Glomerular visceral epithelial cell (primary cell): ENCODE results near the gene ESRRB.
"Not testable (repeated sequence)": the region's sequence is repeated elsewhere in the genome, so short reads cannot be mapped to it uniquely, and the experiment has no call there.

Experiments
- DNase-seq: peaks from one replicate; pipeline ENCODE4 v3.0.0-alpha.2; 2016; ENCODE audit errors: extremely low spot score

Gene ESRRB

GRCh38 chr14:76497550-76498462 lies 121.9 kb downstream of the ESRRB start:
- no peak for DNase-seq

GRCh38 chr14:76498463-76498935 lies 122.6 kb downstream of the ESRRB start:
- DNase-seq: no peak

GRCh38 chr14:76498976-76499375 lies 123.0 kb downstream of the ESRRB start:
- no peak for DNase-seq

GRCh38 chr14:76499399-76499798 lies 123.5 kb downstream of the ESRRB start:
- no peak for DNase-seq

GRCh38 chr14:76500011-76500410 lies 124.1 kb downstream of the ESRRB start:
- peak; percentile 2 for DNase-seq

- no peak for DNase-seq
Observed at GRCh38 chr14:76500480-76500879, 124.5 kb downstream of the ESRRB start.

- DNase-seq: no peak
Observed at GRCh38 chr14:76501156-76501720, 125.3 kb downstream of the ESRRB start.

- DNase-seq: no peak
Observed at GRCh38 chr14:76502219-76502618, 126.3 kb downstream of the ESRRB start.

- DNase-seq: no peak
Observed at GRCh38 chr14:76502638-76503037, 126.7 kb downstream of the ESRRB start.

GRCh38 chr14:76509311-76509710 lies 133.4 kb downstream of the ESRRB start:
- no peak for DNase-seq

- DNase-seq: no peak
Observed at GRCh38 chr14:76510181-76510580, 134.2 kb downstream of the ESRRB start.

- DNase-seq: no peak
Observed at GRCh38 chr14:76514213-76514998, 138.5 kb downstream of the ESRRB start.

- DNase-seq: no peak
Observed at GRCh38 chr14:76516884-76517283, 140.9 kb downstream of the ESRRB start.

GRCh38 chr14:76518366-76518765 lies 142.4 kb downstream of the ESRRB start:
- DNase-seq: no peak

GRCh38 chr14:76525106-76525821 lies 149.3 kb downstream of the ESRRB start:
- DNase-seq: no peak

- DNase-seq: no peak
Observed at GRCh38 chr14:76531085-76531484, 155.1 kb downstream of the ESRRB start.

GRCh38 chr14:76531821-76532318 lies 155.9 kb downstream of the ESRRB start:
- no peak for DNase-seq

- DNase-seq: not testable (repeated sequence)
Observed at GRCh38 chr14:76536636-76537035, 160.7 kb downstream of the ESRRB start.

- DNase-seq: no peak
Observed at GRCh38 chr14:76537906-76538647, 162.1 kb downstream of the ESRRB start.

- no peak for DNase-seq
Observed at GRCh38 chr14:76538648-76539008, 162.7 kb downstream of the ESRRB start.

GRCh38 chr14:76539130-76539529 lies 163.2 kb downstream of the ESRRB start:
- DNase-seq: no peak
